Measurements from ENCODE around the gene ADARB2. TPM values are rescaled to one million over a fixed set of nuclear protein-coding genes. Genes with fewer than 3 reads are reported as not detected.

The ADARB2 gene
- total RNA-seq, 4 donors from 2014 or later, result 2.3 to 3.7 (median 2.6) TPM

GRCh38 chr10:1187855-1188557 is 549.3 kb downstream of the ADARB2 start:
- TF ChIP-seq POLR2A (IDR thresholded peaks at IDR 0.05; ENCODE audit: low read depth) (no peak), POLR2AphosphoS5 (IDR thresholded peaks at IDR 0.05) (peak in 1 of 2 donors; percentile 37)
- no peak for DNase-seq (ENCODE audit: extremely low spot score)
- H3K4me3 ChIP-seq, result no peak overlapping the region
- H3K27ac ChIP-seq (replicated peaks in 1 of 4), result peak overlapping the region; percentile 35 to 65 (median 58)
- H3K36me3 ChIP-seq, result no peaks in the 10 kb centered on the region
- H3K27me3 ChIP-seq, result peaks cover 0 to 43% (median 0%) of the 10 kb centered on the region in 4 donors
- H3K9me3 ChIP-seq, result no peaks in the 10 kb centered on the region
- intact Hi-C loops (cut with DNase I), result no loop called here
- no peaks in the 10 kb centered on the region for H3K4me1 ChIP-seq
- 77% methylated on average over 11 of the region's 11 CpGs for WGBS

GRCh38 chr10:1187151-1187854 is 550.0 kb downstream of the ADARB2 start:
- intact Hi-C loops (cut with DNase I), result no loop called here
- 94% methylated on average over 23 of the region's 29 CpGs for WGBS
- Histone ChIP-seq H3K36me3 (no peaks in the 10 kb centered on the region), H3K27ac (replicated peaks in 1 of 4) (peak overlapping the region; percentile 35 to 65 (median 58)), H3K27me3 (peaks cover 0 to 43% (median 0%) of the 10 kb centered on the region in 4 donors), H3K4me3 (no peak overlapping the region), H3K9me3 (no peaks in the 10 kb centered on the region), H3K4me1 (no peaks in the 10 kb centered on the region)
- TF ChIP-seq EP300 (IDR thresholded peaks at IDR 0.05) (no peak), CTCF (IDR thresholded peaks at IDR 0.05) (no peak)
- DNase-seq (ENCODE audit: extremely low spot score), result no peak

GRCh38 chr10:1186683-1186990 is 550.7 kb downstream of the ADARB2 start:
- Histone ChIP-seq H3K9me3 (no peaks in the 10 kb centered on the region), H3K4me3 (no peak overlapping the region), H3K4me1 (no peaks in the 10 kb centered on the region), H3K27me3 (peaks cover 0 to 39% (median 0%) of the 10 kb centered on the region in 4 donors), H3K36me3 (no peaks in the 10 kb centered on the region), H3K27ac (replicated peaks in 1 of 4) (no peak overlapping the region)
- no peak for TF ChIP-seq POLR2A (IDR thresholded peaks at IDR 0.05; ENCODE audit: low read depth)
- TF ChIP-seq POLR2AphosphoS5 (IDR thresholded peaks at IDR 0.05), result no peak
- no peak for TF ChIP-seq CTCF (IDR thresholded peaks at IDR 0.05)
- no peak for TF ChIP-seq EP300 (IDR thresholded peaks at IDR 0.05)
- no peak for DNase-seq (ENCODE audit: extremely low spot score)
- intact Hi-C loops (cut with DNase I), result no loop called here
- WGBS, result 92% methylated on average over 6 of the region's 7 CpGs

GRCh38 chr10:1185911-1186682 is 551.2 kb downstream of the ADARB2 start:
- Histone ChIP-seq H3K36me3 (no peaks in the 10 kb centered on the region), H3K27ac (replicated peaks in 1 of 4) (no peak overlapping the region), H3K9me3 (no peaks in the 10 kb centered on the region), H3K4me1 (no peaks in the 10 kb centered on the region), H3K27me3 (peaks cover 0 to 37% (median 0%) of the 10 kb centered on the region in 4 donors), H3K4me3 (no peak overlapping the region)
- WGBS, result 86% methylated on average over 16 of the region's 24 CpGs
- DNase-seq (ENCODE audit: extremely low spot score), result no peak
- intact Hi-C loops (cut with DNase I), result no loop called here
- no peak for TF ChIP-seq POLR2AphosphoS5 (IDR thresholded peaks at IDR 0.05)
- TF ChIP-seq CTCF (IDR thresholded peaks at IDR 0.05), result no peak
- no peak for TF ChIP-seq POLR2A (IDR thresholded peaks at IDR 0.05; ENCODE audit: low read depth)
- TF ChIP-seq EP300 (IDR thresholded peaks at IDR 0.05), result no peak

Data from esophagus muscularis mucosa (tissue), 4 donors.